DND-41 (cell line): ENCODE results near the gene ITGB1.

ENCODE experiments used
- ATAC-seq: fragments of 200-7000 bp; cut with Tn5 transposase; 3 replicates; pipeline ENCODE4 v1.9.1; 2021; ENCODE audit warnings: low read depth; ENCODE audit not compliant: insufficient read depth
- DNase-seq: peaks from one replicate; pipeline ENCODE4 v3.0.0-alpha.2; 2020
- H2AFZ ChIP-seq: 2 replicates; pipeline ENCODE4 v1.6.0; 2012; ENCODE audit warnings: low read depth, low read length
- H3K27ac ChIP-seq: 2 replicates; pipeline ENCODE4 v1.5.1; 2012; ENCODE audit warnings: low read length, inconsistent platforms
- H3K27me3 ChIP-seq: fragments of 200-600 bp; sonication (generic); 2 replicates; pipeline ENCODE4 v1.6.0; 2012; ENCODE audit warnings: low read length, mild to moderate bottlenecking, inconsistent platforms; ENCODE audit not compliant: insufficient read depth, poor library complexity
- H3K36me3 ChIP-seq: 2 replicates; pipeline ENCODE4 v1.5.1; 2012; ENCODE audit warnings: low read length, inconsistent platforms; ENCODE audit not compliant: insufficient read depth
- H3K4me1 ChIP-seq: 2 replicates; pipeline ENCODE4 v1.5.1; 2012; ENCODE audit warnings: mild to moderate bottlenecking, low read length; ENCODE audit not compliant: insufficient read depth
- H3K4me2 ChIP-seq: 2 replicates; pipeline ENCODE4 v1.6.0; 2012; ENCODE audit warnings: mild to moderate bottlenecking, moderate library complexity, low read length, inconsistent platforms; ENCODE audit not compliant: insufficient read depth
- H3K4me3 ChIP-seq, 2 experiments: fragments of 200-600 bp in 1 of 2; shearing (Covaris generic) in 1 of 2; 2 replicates each; pipeline ENCODE4 v1.5.1; 2012 to 2016; ENCODE audit warnings: inconsistent platforms in 2 of 2, low read length in 2 of 2, mild to moderate bottlenecking in 2 of 2, low read depth in 1 of 2, moderate library complexity in 1 of 2
- H3K79me2 ChIP-seq: 2 replicates; pipeline ENCODE4 v1.6.0; 2012; ENCODE audit warnings: low read length, inconsistent platforms; ENCODE audit not compliant: insufficient read depth
- H3K9ac ChIP-seq: 2 replicates; pipeline ENCODE4 v1.6.0; 2012; ENCODE audit warnings: low read depth, mild to moderate bottlenecking, inconsistent platforms, low read length, moderate library complexity
- H3K9me3 ChIP-seq: 2 replicates; pipeline ENCODE4 v1.5.1; 2012; ENCODE audit warnings: low read length, moderate library complexity, mild to moderate bottlenecking, inconsistent platforms; ENCODE audit not compliant: insufficient read depth, severe bottlenecking
- H4K20me1 ChIP-seq: 2 replicates; pipeline ENCODE4 v1.6.0; 2012; ENCODE audit warnings: low read length; ENCODE audit not compliant: insufficient read depth
- CTCF ChIP-seq: IDR thresholded peaks from 2 replicates; pipeline ENCODE4 v1.5.1; 2012; ENCODE audit warnings: borderline replicate concordance, low read length, moderate library complexity, mild to moderate bottlenecking; ENCODE audit not compliant: poor library complexity, severe bottlenecking; ENCODE audit errors: extremely low read depth
- EZH2 ChIP-seq: IDR thresholded peaks from 3 replicates; pipeline ENCODE4 v1.6.1; 2012; ENCODE audit warnings: borderline replicate concordance, low read depth, mild to moderate bottlenecking, moderate library complexity, low read length, inconsistent platforms; ENCODE audit not compliant: severe bottlenecking

The ITGB1 gene

GRCh38 chr10:32955790-32956189, 2.2 kb downstream of the ITGB1 start:
- DNase-seq (no peak), ATAC-seq (no peak)
- H3K27me3 ChIP-seq: no peaks in the 10 kb centered on the region
- H3K4me3 ChIP-seq: peak overlapping the region; percentile 5 to 63; a peak in 2 of 4 replicates
- TF ChIP-seq CTCF (no peak), EZH2 (no peak)
- H3K9me3 ChIP-seq: no peaks in the 10 kb centered on the region
- H3K79me2 ChIP-seq: peaks cover 73% of the 10 kb centered on the region
- H3K36me3 ChIP-seq: peaks cover 7% of the 10 kb centered on the region; the same call in 1 of the 2 replicates
- peaks cover 37% of the 10 kb centered on the region; the same call in 1 of the 2 replicates for H4K20me1 ChIP-seq
- H3K4me1 ChIP-seq: peaks cover 62% of the 10 kb centered on the region
- H3K4me2 ChIP-seq: peak overlapping the region; percentile 74
- H2AFZ ChIP-seq: no peak overlapping the region
- H3K9ac ChIP-seq: peak overlapping the region; percentile 69
- H3K27ac ChIP-seq: no peak overlapping the region

GRCh38 chr10:32955299-32955772, 2.7 kb downstream of the ITGB1 start:
- H3K9me3 ChIP-seq: no peaks in the 10 kb centered on the region
- peak overlapping the region in 1 of 2 experiments; percentile 22; a peak in 1 of 4 replicates for H3K4me3 ChIP-seq
- no peaks in the 10 kb centered on the region for H3K27me3 ChIP-seq
- peaks cover 40% of the 10 kb centered on the region for H4K20me1 ChIP-seq
- H3K9ac ChIP-seq: peak overlapping the region; percentile 12; the same call in 1 of the 2 replicates
- no peak overlapping the region for H2AFZ ChIP-seq
- H3K27ac ChIP-seq: no peak overlapping the region
- peaks cover 66% of the 10 kb centered on the region for H3K4me1 ChIP-seq
- peaks cover 77% of the 10 kb centered on the region for H3K79me2 ChIP-seq
- ATAC-seq: no peak
- DNase-seq: no peak
- peak overlapping the region; percentile 74 for H3K4me2 ChIP-seq
- TF ChIP-seq EZH2 (no peak), CTCF (no peak)
- peaks cover 7% of the 10 kb centered on the region; the same call in 1 of the 2 replicates for H3K36me3 ChIP-seq

GRCh38 chr10:32954545-32955298, 3.3 kb downstream of the ITGB1 start:
- H3K9ac ChIP-seq: peak overlapping the region; percentile 12; the same call in 1 of the 2 replicates
- ATAC-seq (no peak), DNase-seq (no peak)
- H2AFZ ChIP-seq: no peak overlapping the region
- H3K4me2 ChIP-seq: peak overlapping the region; percentile 74; the same call in 1 of the 2 replicates
- peaks cover 7% of the 10 kb centered on the region; the same call in 1 of the 2 replicates for H3K36me3 ChIP-seq
- H3K9me3 ChIP-seq: no peaks in the 10 kb centered on the region
- H3K4me3 ChIP-seq: 0 out of 4 replicates have a peak overlapping the region, but pooled peaks of 1 of the 2 experiments have one; percentile 22
- no peaks in the 10 kb centered on the region for H3K27me3 ChIP-seq
- H3K4me1 ChIP-seq: peaks cover 67% of the 10 kb centered on the region
- no peak overlapping the region for H3K27ac ChIP-seq
- TF ChIP-seq EZH2 (no peak), CTCF (no peak)
- H3K79me2 ChIP-seq: peaks cover 83% of the 10 kb centered on the region
- H4K20me1 ChIP-seq: peaks cover 44% of the 10 kb centered on the region
